LNCAP (cell line): ENCODE measurements around the gene KRTAP12-4.

ENCODE experiments used
- CTCF ChIP-seq: fragments of 450-650 bp; IDR thresholded peaks from 2 replicates; pipeline ENCODE4 v1.5.1; 2017; ENCODE audit warnings: mild to moderate bottlenecking

KRTAP12-4 gene

DNA sequence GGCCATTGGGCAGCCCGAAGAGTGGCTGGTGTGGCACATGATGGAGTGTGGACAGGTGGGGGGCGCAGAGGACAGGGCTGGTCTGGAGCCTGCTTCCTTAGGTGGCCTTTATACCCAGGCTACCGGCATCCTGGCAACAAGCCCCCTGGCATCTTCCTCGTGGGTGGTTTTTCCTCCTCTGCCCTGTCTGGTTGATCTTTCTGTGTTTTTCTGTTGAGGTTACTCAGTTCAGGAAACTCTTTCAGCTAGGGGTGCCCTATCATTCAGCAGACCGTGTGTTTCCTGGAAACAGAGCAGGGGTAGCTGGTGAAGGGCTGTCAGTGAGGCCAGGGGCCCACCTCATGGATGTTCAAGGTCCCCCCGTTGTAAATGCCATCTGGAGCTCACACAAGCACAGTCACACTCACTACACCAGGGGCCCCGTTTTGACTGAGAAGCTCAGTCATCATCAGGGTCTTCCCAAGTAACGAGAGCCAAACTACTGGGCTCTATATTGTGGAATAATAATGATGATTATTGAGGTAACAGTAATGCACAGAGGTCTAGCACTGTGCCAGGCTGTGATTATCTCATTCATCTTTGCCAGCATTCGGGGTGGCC is at the start of gene KRTAP12-4:
TSS of gene KRTAP12-4 (minus strand) at position 84 of the 600 bp plus-strand sequence. CDS start at position 39, 45 bp downstream.
- TF ChIP-seq CTCF, result no peak

DNA sequence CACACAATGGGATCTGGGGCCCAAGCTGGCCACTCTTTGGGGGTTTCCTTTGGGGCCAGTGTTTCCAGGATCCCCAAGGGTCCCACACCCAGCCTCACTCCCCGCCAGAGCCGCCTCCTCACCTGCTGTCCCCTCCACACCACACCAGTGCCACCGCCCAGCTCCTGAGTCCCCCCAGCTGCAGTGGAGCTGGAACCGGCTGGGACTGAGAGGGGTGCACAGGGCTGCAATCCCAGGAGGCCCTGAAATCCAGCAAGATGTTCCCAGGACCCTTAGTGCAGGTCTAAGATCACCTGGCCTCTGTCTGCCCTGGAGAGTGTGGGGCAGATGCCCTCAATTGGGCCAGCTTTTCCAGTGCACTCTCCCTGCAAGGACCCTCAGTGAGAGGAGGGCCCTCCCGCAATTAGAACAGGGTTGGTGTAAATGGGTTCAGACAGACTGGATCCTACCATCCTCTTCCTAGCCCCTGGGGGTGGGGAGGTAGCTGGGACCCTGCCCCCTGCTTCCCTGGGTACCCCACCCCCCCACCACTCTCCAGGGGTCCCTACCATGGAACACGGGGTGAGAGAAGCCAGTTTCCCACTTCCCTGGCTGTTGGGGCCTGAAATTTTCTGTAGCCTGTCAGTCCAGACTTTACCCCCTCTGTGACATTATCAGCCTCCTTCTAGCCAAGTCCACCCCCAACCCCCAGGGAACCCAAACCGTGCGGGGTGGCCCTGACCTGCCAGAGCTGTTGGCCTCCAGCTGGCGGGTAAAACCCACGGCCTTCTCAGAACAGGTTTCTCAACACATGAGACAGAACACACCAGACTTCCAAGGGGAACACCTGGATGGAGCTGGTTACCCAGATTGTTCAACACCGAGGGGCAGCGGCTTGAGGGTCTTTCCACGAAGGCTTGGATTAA is 49.5 kb upstream of the KRTAP12-4 start:
- TF ChIP-seq CTCF, result no peak

DNA sequence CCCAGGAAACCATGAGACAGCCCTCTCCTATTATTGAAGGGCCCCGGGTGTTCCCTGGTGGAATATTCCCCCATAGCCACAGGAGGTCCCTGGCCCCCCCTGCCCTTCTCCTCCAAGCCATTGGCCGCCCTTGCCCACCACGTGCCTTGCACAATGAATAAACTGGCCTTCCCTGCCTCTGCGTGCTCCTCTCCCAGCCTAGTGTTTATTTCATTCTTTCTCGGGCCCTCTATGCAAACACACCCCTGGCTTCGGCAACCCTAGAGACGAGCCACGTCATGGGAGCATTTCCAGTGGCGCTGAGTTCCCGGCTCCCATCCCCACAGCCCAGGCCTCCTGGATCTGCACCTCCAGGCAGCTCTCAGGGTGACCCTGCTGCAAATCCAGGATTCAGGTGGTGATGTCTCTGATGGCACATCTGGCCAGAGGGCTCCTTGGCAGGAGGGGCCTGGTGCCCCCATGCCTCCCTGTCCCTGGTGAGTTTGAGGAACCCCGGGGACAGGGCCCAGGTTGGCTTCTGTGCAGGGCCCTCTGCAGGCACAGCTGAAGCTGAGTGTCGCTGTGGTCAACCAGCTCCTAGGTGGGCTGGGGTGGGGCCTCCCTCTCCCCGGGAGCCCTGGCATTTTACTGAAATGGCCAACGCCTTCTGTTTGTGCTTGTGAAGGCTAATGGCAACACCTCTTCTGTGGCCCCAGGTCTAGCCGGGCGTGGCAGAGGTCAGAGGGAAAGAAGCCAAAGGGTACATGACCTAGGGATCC is 48.7 kb upstream of the KRTAP12-4 start:
- no peak for TF ChIP-seq CTCF

DNA sequence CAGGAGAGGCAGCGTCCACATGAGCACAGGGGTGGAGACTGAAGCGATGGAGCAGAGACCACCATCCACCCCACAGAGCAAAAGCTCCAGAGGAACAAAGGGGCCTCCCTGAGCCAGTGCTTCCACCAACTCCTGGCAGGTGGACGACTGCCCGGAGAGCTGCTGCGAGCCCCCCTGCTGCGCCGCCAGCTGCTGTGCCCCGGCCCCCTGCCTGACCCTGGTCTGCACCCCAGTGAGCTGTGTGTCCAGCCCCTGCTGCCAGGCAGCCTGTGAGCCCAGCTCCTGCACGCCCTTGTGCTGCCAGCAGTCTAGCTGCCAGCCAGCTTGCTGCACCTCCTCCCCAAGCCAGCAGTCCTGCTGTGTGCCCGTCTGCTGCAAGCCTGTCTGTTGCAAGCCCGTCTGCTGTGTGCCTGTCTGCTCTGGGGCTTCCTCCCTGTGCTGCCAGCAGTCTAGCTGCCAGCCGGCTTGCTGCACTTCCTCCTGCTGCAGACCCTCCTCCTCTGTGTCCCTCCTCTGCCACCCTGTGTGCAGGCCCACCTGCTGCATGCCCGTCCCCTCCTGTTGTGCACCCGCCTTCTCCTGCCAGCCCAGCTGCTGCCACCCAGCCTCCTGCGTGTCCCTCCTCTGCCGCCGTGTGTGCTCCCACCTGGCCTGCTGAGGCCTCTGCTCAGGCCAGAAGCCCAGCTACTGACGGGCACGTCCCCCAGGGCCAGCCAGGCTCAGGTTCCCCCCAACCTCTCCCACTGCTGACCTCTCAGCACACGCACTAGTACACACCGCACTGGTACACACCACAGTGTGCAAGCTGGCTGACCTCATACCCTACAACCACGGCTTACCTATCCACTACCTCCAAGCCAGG is 47.9 kb upstream of the KRTAP12-4 start:
- TF ChIP-seq CTCF, result no peak

GRCh38 chr21:44701541-44701940 is 47.1 kb upstream of the KRTAP12-4 start:
- TF ChIP-seq CTCF, result no peak

DNA sequence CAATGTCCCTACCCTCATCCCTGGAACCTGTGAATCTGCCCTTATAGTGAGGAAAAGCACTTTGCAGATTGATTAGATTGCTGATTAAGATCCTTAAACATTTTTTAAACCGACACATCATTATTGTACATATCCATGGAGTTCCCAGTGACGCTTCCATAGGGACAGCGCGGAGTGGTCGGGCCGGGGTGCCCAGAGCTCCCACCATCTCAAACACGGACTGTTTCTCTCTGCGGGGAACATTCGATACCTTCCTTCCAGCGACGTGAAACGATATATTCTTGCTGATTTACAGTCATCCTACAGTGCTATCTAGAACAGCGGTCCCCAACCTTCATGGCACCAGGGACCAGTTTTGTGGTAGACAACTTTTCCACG is 46.6 kb upstream of the KRTAP12-4 start:
- no peak for TF ChIP-seq CTCF
